Gastroesophageal sphincter (tissue), 2 donors: ENCODE results near the gene COL1A2.

ENCODE experiments used
- POLR2A ChIP-seq, 2 donors: fragments of 450-650 bp; IDR thresholded peaks; one replicate each; pipeline ENCODE4 v1.6.1; 2017; ENCODE audit warnings: antibody characterized with exemption in 2 of 2, mild to moderate bottlenecking in 2 of 2, moderate library complexity in 1 of 2
- POLR2AphosphoS5 ChIP-seq: sonication (generic); formaldehyde crosslinking; IDR thresholded peaks from one replicate; pipeline ENCODE4 v1.6.1; 2017; ENCODE audit warnings: antibody characterized with exemption

DNA sequence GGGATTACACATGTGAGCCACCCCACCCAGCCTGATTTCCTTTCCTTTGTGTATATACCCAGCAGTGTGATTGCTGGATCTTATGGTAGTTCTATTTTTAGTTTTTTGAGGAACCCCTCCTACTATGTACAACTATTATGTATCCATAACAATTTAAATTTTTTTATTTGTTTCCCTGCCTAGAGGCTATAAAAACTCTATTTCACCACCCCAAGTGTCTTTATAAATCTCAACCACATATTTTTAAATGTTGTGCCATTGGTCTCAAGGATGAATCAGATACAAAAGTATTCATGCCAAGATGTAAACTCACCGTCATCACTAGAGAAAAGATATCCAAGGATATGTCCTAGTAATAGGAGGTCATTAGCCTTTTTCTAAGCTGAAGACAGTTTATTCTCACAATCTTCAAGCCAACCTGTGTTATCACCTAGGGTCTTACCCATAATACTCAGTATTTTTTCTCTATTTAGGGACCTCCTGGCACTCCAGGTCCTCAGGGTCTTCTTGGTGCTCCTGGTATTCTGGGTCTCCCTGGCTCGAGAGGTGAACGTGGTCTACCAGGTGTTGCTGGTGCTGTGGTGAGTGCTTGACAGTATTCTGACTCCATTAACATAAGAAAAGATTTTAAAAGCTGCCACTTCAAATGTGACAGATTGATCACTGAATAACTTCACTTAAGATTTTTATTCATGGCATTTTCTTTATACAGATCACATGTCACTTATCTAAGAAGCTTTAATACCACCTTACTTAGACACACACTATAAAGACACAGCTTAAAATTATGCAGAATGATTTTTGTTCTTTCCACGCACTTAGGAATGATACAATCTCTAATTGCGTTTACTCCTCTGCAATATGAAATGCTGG lies 29.4 kb downstream of the COL1A2 start:
- peak; percentile 61 for TF ChIP-seq POLR2AphosphoS5
- TF ChIP-seq POLR2A (IDR thresholded peaks at IDR 0.05): no peak
